Measurements from ENCODE around the gene MDGA2.
"Not testable (repeated sequence)": the region's sequence is repeated elsewhere in the genome, so short reads cannot be mapped to it uniquely, and the experiment has no call there.

Gene MDGA2

DNA sequence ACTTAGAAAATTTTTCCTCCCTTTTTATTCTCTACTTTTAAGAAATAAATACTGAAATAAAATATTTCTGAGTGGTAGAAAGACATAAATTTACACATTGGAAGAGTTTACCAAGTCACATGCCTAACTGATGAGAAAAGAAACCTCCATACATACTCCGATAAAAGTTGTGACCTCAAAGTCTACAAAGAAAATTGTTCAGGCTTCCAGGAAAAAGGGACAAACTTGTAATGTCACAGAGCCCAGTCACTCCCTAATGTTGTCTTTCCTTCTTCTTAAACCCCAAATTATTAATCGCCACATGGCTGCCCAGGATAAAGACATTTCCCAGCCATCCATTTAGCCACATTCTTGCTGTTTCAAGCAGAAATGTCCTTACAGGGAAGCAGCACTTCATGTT is 455.3 kb downstream of the MDGA2 start:
- DNase-seq = no peak

DNA sequence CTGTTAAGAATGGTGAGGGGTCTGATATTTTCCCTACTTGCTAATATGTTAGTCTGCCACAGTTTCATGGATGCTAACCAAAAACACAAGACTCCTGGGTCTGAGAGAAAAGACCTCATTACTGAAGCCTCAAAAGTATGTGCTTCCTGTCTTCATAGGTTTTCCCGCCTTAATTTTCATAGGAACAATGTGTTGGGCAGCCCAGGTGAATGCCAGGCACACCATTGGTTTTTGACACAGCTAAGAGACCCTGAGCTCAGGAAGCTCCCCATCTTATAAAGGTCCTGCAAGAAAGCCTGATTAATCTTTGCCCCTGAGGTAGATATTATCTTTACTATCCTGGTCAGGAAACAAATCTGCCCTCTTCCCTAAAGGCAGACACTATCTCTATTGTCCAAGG is 464.1 kb downstream of the MDGA2 start:
- no peak for DNase-seq

DNA sequence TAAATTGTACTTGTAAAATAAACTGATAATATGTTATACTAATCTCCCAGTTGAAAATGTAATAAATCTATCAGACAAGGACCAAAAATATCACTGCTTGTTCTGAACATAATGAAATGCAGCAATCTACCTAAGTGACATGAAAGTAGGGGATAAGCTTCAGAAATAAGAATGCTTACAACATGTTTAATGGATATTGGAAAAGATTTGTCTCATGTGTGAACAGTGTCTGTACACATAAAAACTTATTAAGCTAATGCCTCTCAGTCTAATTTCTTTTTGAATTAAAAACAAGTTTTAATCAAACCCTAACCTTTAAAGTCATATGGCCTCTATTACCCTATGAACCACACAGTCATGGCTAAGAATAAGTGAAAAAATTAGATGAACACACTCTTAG is 465.3 kb downstream of the MDGA2 start:
- no peak for DNase-seq

DNA sequence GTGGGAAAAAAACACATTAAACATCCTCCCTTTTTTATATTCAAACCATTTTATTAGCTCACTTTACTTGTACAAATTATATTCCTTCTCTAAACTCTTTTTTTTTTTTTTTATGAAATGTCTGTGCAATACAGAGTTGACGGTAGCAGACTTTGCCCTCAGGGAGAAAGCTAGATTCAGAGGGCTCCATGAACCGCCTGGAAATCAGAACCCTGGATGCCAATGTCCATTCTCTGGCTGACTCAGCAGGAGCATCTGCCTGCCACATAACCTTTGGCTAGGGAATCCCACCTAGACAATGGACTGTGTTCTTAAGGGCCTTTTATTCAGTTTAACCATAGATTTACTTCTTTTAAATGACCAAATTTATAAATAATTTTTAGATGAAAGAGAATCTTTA is 467.0 kb downstream of the MDGA2 start:
- DNase-seq = no peak

DNA sequence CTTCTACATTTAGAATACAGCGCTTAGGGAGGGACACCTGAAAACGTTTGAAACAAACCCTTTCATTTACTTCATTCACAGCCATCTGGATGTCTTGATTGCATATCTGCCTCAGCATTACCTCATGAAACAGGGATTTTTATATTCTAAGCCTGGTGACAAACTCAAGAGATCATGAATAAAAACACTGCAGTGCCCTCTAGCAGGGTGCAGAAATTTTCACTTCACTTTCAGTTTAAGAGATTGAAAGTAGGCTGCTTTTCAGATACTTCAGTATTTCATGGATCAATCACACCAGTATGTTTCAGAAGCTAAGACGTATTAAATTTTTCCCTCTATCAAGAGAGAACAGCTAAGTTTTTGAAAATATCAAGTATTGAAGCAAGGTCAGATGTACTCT is 467.8 kb downstream of the MDGA2 start:
- no peak for DNase-seq

DNA sequence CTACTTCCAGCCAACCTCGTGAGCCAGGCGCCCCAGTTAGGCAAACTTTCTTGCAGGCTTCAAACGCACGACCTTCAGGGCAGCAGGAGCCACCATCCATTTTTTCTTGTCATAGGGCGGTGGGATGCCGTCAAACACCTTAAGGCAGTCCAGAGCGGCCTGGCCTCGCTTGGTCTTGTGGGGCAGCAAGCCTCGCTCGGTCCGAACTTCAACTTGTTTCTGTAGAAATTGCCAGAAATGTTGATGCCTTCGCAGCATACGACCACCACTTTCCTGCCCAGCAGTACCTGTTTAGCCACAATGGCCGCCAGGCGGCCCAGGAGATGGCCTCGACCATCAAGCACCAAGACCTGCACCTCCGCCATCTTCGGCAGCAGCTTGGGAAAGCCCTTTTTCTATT is 474.7 kb downstream of the MDGA2 start:
- DNase-seq = no peak

DNA sequence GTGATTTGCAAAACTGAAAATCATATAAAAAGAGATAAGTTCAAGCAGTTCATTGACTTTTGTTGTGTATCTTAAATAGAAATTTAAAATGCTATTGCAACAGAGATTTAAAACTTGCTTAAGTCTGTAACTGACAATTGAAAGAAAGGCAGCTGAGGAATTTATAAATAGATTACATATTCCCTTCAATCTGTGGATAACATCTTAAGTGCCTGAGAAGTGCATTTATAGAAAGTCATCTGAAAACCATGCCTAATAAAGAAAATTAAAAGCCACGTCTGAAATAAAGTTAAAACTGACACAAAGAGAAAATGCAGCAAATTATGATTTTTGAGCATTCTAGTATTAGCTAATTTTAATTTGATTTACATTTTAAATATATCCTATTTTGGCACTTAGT is 479.8 kb downstream of the MDGA2 start:
- DNase-seq = no peak

DNA sequence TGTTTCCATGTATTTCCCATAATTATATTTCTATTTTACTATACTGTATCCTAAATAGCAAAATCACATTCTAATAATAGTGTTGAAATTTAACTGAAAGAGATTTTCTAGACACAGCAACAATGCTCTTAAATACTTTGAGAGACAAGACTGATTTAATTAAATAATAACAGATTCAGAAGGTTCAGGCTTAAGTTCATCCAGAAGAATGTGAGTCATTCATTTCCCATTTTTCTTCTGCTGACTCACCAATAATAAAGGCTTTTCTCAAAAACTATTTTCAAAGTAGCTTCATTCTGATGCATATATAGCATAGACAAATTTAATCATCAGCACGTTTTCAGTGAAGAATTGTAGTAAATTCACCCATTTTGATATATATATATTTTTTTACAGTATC is 481.4 kb downstream of the MDGA2 start:
- DNase-seq = no peak

DNA sequence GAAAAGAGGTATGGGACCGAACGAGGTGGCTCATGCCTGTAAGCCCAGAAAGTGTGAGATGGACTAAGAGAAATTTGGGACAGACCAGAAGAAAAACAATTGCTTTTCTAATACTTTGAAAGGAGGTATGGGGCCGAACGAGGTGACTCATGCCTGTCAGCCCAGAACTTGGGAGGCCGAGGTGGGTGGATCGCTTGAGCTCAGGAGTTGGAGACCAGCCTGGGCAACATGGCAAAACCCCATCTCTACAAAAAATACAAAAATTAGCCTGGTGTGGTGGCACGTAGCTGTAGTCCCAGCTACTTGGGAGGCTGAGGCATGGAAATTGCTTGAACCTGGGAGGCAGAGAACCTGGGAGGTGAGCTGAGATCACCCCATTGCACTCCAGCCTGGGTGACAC is 483.2 kb downstream of the MDGA2 start:
- not testable (repeated sequence) for DNase-seq

DNA sequence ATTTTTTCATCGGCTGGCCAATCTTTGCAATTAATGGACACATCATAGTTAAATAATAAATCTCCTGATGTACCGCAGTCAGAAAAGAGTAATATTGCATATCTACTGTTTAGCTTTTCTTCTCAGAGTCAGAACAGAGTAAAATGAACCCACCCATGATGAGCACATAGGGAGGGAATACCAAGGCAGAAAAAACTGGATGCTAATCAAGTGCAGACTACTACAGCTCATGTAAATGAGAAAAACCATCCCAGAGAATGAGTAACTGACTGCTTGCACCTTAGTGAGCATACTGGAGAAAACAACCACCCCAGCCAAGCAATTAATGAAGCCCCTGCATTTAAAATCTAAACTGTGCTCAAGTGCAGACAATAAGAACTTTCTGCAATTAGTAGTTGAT is 483.7 kb downstream of the MDGA2 start:
- no peak for DNase-seq

DNA sequence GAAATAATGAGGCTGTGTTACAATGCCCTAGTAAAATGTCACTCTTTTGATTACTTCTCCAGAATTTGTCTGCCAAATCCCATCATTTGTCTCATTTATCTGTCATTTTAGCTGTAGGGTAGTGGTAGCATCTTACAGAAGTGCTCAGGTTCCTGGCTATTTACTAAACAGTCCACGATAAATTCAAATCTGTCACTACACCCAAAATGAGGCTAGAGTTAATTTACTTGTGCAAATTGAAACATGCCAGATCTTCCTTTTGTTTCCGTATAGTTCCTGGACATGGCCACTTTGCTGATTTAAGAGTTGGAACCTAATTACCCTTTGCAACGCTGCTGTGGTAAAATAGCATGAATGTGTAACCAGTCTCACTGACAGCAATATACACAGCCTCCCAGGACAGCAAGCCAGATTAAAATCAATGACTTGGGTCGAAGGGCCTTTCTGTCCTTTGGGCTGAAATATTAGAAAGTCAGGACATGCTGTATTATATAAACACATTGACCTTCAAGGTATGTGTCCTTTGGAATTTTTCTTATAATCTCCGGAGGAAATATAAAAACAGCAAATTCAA is 485.4 kb downstream of the MDGA2 start:
- no peak for DNase-seq

DNA sequence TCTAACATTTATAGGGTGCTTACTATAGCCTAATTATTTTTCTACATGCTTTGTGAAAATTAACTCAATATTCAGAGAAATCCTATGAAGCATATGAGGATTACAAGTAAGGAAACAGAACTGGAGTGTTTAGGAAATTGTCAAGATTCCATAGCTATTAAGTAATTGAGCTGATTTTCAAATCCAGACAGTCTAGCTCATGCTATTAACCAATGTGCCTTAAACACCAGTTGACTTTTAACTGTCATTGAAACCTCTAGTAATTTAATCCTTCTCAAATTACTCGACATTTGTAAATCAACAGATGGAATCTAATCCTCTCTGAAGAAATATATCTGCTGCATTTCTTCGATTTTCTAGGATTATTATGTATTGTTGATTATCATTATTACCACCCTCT is 488.9 kb downstream of the MDGA2 start:
- no peak for DNase-seq

DNA sequence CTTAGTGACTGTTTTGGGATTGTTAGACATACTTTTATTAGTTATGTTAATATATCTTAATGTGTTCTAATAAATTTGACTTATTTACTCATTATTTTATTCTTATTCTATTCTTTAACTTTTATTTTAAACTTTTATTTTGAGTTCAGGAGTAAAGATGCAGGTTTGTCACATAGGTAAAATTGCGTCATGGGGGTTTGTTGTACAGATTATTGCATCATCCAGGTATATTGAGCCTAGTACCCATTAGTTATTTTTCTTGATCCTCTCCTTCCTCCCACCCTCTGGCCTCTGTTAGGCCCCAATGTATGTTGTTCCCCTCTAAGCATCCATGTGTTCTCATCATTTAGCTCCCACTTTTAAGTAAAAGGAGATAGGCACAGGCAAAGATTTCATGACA is 495.5 kb downstream of the MDGA2 start:
- DNase-seq = no peak

DNA sequence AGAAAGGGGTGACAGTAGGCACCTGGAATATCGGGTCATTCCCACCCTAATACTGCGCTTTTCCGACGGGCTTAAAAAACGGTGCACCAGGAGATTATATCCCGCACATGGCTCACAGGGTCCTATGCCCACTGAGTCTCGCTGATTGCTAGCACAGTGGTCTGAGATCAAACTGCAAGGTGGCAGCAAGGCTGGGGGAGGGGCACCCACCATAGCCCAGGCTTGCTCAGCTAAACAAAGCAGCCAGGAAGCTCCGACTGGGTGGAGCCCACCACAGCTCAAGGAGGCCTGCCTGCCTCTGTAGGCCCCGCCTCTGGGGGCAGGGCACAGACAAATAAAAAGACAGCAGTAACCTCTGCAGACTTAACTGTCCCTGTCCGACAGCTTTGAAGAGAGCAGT is 503.5 kb downstream of the MDGA2 start:
- DNase-seq = not testable (repeated sequence)

DNA sequence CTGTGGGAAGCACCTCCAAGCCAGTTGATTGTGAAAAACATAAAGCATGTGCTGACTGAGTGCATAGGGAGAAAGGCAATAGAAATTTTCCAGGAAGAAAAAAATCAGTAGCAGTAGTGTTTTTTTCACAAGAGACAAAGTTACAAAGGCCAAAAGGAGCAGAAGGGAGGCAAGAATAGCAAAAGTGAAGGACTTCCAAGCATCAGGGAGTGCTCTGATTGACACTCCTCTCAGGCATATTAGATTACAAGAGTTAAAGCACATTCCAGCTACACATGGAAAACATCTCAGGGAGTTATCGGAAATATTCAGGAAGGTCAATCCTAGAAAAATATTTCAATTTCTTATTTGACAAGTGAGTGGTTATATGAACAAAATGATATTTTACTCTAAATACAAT is 508.0 kb downstream of the MDGA2 start:
- DNase-seq = no peak

DNA sequence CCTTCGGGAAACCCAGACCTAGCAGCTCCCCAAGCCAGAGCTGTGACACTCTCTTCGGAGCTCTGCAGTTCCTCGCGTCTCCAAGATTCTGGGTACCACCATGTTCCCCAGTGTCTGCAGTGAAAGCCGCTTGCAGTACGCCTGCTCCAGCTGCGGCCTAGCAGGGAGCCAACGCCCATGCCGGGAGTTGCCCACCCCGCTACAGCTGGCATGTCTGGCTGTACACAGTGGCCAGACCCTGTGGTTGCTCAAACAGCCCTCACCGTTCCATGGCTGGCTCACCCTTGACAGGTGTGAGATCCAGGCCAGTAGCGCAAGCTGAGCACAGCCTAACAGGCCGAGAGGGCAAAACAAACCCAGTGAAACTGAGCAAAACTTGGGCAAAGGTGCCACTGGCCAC is 520.0 kb downstream of the MDGA2 start:
- DNase-seq = no peak

DNA sequence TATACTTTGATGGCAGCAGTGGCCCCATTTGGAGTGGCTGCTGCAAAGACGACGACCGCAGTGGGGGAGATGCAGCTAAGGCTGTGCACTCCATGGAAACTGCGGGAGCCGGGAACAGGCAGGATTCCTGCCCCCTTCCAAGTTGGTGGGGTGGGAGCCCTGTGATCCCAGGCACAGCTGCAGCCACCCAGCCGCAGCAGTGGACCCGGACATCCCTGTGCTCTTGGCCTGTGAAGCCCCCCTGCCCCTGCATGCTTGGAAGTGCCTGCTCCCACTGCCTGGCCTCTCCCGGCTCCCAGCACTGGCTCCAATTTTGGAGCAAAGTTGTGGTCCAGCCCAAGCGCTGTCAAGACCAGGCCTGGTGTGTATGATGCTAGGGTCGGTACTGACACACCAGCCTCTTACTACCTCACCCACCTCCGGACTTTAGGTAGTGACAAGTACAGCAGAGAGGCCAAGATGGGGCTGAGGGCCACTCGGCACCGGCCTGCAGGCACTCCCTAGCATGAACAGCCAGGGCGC is 521.1 kb downstream of the MDGA2 start:
- DNase-seq = no peak

DNA sequence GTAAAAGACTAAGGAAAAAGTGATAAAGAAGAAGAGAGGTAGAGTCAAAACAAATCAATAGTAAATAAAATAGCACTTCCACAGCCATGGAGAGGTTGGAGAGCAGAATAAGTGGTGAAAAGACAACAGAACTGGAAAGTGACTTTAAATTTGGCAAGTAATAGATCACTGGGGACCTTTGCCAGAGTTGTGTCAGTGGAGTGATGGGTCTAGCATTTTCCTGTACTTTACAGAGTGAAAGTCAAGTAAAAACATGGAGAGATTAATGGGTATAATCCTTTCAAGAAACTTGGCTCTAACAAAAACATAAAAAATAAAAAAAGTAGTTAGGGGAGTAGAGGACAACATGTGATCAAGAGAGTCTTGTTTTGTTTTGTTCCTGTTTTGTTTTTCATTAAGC is 521.7 kb downstream of the MDGA2 start:
- DNase-seq = no peak

DNA sequence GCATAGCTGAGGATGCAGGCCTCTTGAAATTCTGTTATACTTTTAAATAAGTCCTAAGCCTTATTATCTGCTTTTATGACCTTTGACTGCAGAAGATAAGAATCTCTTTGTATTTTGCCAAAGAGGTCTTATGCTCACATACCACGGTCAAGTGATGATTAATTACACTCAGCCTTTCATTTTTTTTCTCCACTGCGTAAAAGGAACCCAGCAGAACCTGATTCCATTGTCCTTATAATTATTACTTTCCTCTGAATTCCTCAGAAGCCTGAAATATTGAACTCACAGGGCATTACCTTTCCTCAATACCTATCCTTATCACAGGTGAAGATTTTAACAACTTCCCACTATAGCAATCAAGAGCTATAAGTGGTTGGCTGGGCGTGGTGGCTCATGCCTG is 525.1 kb downstream of the MDGA2 start:
- DNase-seq = no peak

DNA sequence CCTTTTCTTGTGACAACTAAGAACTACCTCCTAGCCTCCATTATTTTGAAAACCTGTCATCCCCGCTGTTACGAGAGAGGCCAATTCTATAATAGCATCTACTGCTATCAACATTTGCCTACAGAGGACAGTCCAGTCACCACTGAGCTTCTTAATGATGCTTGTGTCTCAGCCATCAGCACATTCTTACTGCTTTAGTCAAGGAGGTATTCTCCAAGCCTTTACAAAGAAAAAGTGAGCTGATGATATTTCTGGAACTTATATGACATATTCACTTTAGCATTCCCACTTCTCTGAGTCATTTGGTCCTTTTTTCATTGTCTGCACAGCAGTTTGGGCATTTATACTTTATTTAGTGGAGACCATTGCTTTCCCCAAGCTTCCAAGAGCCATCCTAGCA is 526.1 kb downstream of the MDGA2 start:
- DNase-seq = no peak

DNA sequence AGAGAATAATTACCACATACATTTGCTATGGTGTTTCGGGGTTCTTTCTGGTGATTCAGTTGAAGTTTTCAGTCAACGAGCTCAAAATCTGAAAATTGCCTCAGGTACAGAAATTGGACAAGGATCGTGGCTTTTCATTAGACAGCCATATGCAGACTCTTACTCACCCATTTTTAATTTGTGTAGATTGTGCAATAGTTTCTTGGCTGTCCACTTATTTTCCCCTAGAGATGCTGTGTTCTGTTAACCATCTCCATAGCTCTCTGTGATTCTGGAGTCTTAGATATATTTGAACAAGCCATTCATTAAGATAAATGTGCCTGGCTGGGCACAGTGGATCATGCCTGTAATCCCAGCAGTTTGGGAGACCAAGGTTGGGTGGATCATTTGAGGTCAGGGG is 526.7 kb downstream of the MDGA2 start:
- no peak for DNase-seq

DNA sequence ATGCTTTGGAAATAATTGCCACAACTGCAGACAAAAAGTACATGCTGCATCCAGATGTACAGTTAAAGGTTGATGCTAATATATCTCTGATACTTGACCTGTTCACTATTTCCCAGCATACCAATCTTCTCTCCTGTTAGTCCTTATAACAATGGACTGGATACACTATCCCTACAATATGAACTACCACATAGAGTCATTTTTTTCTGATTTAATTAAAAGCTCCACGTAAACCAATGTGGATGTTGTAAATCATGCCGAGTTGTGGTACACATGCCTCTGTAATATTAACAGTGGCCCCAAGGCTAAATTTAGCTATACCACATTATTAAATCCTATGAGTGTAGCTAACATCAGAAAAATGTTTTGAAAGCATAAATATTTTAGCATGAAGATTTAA is 554.8 kb downstream of the MDGA2 start:
- DNase-seq = no peak

DNA sequence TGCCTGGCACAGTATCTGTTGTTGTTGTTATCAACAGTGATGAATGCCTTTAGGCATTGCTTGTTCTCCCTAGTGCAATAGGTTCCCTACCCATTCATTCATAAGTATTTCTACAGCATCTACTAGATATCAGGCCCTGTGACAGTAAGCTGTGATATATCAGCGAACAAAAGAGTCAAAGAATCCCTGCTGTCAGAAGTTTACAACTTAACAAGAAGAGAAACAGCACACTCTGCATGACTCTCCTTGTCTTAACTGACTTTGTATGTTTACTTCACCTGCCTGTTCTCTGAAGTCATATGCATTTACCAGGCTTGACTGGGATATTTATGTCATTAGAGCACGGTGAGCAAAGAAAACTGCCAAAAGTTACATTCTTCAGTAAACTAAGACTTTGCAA is 571.6 kb downstream of the MDGA2 start:
- no peak for DNase-seq

DNA sequence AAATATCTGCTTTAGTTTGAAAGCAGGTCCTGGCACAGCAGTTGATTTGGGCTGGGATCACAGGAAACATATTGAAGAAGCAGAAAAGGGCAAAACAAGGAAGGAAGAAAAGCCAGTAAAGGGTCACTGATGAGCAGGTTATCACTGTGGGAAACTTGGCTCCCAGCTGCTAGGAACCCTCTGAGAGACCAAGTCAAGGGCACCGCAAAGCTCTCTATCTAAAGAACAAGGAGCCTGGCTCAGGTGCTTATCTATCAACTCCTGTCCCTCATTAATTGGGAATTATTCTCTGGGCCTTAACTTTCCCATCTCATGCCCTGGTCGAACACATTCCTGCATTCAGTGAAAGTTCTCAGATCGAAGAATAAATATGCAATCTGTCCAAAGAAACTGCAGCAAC is 572.9 kb downstream of the MDGA2 start:
- no peak for DNase-seq

DNA sequence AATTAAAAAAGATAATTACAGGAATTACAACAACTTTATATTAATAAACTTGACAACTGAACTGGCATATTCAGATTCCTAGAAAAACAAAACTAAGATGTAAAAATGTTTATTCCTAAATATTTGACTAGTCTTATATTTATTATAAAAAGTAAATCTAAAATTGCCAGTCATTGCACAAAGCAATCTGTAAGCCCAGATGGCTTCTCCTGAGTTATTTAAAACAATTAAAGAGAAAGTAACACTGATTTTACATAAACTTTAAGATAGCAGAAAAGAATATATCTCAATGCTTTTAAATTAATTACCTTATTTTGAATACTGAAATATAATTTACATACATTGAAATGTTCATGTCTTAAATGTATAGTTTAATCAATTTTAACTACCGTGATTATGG is 589.7 kb downstream of the MDGA2 start:
- no peak for DNase-seq

DNA sequence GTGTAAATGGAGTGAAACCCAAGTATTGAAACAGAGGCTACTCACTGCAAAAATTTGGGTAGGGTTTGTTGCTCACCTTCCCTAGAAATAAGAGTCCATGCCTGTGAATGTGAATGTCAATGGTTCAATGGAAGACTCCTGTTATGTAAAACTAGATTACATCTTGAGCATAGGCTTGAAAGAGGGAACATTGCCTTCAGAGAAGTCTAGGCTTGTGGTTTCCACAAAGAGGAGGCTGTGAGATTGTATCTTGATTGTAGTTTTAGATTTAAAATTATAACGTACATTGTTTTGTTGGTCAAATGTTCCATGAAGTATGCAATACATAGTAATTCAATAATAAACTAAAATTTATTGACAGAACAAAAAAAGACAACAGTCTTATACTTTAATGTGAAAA is 610.1 kb downstream of the MDGA2 start:
- DNase-seq = no peak

Measured in CD4-positive, alpha-beta T cell treated with Interferon alpha-2 for 1 hour (primary cell).